Right hindlimb (tissue), 1 donor: ENCODE results near the gene ARHGEF3.

Experiments used
- DNase-seq: peaks from one replicate; pipeline ENCODE4 v3.0.0-alpha.2; 2018

ARHGEF3 gene

DNA sequence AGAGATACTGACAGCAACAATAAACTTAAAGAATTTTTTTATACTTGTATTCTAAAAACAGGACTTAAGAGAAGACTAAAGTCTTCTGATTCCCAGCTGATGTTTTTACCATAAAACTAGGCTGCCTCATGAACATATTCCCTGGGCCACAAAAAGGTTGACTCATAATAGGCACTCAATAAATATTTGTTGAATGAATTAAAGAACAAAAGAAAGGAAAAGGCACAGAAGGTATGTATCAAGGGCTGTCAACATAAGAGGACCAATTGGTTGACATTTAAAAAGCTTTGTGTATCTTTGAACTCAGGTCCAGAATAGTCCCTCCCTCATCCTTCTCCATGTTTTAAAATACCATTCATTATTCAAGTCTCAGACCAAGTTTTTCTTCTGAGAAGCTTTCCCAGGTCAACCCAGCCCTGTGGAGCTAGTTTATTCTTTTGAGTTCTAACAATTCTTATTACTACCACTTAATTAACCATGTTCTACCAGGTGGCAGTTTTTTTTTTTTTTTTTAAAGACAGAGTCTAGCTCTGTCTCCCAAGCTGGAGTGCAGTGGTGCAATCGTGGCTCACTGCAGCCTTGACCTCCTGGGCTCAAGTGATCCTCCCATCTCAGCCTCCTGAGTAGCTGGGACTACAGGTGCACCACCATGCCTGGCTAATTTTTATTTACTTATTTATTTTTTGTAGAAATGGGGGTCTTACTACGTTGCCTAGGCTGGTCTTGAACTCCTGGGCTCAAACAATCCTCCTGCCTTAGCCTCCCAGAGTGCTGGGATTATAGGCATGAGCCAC is 17.5 kb upstream of the ARHGEF3 start:
- no peak for DNase-seq

DNA sequence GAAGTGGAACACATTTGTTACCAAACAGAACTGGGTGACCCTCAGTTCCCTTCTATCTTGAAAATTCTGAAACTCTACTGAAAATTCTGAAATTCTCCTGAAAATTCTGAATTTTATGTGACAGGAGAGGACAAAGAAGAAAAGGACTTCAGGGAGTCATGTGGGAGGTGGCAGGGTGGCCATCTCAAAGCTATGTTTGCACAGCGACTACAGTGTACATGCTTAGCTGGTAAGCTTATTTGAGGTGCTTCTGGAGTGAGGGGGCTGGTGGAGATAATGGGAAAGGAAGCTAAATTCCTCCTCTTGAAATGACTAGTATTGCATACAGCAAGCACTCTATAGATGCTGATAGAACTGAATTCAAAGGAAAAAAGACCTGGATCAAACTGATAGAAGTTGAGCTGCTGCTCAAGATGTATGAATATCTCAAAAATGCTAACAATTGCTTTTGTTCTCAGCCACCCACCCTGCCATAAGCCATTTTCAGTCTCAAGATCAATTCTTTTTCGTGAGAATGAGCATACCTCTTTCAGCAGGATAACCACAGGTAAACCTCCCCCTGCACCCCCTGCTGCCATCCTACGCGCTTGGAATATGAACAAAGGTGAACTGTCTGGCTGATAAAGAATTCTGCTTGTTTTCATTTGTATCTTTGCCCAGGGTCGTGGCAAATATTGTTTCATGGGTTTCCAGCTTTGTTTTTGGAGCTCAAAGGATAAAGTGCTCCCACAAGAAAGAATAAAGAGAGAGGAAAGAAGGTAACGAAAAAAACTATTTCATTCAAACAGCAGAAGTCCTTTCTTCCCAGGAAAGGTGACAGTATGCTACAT is 16.6 kb upstream of the ARHGEF3 start:
- no peak for DNase-seq

DNA sequence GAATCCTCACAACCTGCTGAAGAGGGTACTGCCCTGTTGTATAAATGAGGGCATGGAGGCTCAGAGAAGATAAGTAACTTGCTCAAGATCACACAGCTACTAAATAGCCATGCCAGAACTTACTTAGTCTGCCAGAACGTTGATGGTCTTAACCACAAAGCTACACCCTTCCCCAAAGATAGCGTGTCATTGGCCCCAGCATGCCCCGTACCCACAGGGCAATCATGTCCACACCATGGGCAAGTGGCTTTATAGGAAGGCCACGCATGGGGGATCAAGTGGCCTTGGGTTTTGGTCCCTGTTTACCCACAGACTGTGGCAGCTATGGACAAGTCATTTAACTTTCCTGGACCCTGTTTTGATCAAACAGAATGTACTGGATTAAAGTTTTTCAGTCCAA is 15.9 kb upstream of the ARHGEF3 start:
- DNase-seq, result no peak

DNA sequence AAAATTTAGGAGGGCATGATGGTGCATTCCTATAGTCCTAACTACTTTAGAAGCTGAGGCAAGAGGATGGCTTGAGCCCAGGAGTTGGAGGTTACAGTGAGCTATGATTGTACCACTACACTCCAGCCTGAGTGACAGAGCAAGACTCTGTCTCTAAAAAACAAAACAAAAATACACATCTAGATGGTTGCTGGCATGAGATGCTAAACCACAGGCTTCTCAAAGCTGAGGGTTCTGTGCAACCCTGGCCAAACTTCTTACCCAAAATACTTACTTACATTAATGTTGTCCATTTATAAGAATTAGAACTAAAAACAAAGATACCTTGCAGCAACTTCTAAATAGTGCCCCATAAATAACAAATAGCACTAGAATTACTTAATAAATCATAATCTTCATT is 14.3 kb upstream of the ARHGEF3 start:
- DNase-seq, result no peak

DNA sequence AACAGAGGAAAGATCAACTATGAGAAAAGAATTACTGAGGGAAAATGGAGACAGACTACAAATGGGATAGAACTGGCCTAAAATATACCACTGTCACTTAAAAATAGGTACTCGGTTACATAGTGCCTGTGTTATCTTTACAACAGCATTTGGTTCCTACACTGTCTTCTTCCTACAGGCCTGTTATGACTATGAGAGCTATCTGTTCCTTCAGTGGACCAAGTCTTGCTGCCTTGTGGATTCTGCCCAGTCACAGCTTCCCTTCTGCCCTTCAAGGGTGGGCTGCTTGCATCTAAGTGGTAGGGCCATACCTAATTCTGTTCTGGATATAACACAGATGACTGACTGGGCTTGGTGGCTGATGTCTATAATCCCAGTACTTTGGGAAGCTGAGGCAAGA is 13.8 kb upstream of the ARHGEF3 start:
- DNase-seq, result no peak

DNA sequence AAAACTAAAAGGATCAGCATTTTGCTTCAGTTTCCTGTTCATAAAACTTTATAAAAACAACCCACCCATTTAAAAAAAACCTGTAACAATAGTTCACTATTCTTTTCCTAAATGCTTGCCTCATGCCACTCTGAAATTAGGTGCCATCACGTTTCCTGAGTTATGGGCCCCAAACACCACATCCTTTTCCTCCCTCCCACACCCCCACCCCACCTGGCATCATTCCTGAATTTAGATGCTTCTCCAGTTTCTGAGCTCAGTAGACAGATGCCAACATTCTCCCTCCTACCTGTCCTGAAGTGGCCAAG is 11.9 kb upstream of the ARHGEF3 start:
- DNase-seq, result no peak

DNA sequence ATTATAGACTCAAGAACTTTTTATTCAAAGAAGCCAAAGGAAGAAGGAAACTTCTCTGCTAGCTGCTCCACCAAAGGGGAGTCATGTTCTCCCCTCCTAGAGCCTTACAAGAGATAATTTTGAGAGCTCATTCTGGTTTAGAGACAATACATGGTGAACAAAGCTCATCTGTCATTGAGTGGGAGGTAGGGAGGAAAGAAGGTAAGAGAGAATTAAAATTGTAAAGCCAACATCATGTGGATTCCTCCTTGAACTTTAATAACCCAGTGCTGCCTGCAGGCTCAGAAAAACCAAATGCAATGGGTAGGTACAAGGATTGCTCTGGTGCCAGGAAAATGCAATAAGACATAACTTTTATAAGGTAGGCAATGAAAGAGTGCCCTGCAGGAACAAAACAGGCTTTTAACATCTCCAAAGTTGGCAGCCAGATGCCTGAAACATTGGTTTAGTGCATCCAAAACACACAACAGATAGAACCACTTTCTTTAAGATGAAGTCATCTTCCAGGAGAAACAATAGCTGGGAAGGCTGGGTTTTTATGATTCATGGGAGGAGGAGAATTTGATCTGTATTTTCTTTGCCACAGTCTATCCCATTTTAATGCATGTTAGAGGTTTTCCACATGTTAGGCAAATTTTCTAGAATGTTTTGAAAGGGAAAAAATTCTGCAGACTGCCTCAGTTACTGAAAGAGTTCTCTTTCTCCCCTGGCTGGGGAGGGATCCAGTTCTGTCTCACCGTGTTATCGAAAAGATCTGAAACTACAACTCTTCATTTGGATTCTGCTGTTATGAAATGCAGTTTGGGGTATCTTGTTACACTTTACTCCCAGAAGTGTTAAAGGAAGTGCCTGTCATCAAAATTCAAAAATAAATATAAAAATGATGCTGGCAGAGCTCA is 11.3 kb upstream of the ARHGEF3 start:
- DNase-seq, result no peak

DNA sequence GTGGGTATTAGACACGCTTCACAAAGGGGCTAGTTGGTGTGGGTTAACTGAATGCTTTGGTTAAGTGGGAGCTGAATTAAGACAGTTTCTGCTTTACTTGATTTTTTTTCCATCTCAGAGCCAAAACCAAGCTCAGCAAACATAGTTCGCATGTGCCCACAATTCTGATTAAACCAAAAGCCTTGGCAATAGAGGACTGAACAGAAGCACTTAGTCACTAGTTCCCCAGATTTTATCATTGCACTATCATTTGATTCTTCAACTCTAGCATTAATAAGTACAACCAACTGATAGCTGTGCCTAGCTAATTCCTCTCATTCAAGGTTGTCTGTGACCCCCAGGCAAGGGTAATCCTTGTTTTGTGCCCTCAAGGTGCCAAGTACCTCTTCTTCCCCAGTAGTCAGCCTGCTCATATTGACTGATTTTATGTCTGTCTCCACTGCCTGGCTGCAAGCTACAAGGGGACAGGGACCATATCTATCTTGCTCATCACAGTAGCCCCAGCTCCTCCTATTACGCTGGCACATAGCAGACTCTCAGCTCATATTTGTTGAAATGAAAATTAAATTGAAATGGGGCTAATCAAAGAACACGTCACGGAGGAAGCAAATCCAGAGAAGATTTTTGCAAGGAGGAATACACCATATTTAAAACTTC is 9.9 kb upstream of the ARHGEF3 start:
- no peak for DNase-seq

DNA sequence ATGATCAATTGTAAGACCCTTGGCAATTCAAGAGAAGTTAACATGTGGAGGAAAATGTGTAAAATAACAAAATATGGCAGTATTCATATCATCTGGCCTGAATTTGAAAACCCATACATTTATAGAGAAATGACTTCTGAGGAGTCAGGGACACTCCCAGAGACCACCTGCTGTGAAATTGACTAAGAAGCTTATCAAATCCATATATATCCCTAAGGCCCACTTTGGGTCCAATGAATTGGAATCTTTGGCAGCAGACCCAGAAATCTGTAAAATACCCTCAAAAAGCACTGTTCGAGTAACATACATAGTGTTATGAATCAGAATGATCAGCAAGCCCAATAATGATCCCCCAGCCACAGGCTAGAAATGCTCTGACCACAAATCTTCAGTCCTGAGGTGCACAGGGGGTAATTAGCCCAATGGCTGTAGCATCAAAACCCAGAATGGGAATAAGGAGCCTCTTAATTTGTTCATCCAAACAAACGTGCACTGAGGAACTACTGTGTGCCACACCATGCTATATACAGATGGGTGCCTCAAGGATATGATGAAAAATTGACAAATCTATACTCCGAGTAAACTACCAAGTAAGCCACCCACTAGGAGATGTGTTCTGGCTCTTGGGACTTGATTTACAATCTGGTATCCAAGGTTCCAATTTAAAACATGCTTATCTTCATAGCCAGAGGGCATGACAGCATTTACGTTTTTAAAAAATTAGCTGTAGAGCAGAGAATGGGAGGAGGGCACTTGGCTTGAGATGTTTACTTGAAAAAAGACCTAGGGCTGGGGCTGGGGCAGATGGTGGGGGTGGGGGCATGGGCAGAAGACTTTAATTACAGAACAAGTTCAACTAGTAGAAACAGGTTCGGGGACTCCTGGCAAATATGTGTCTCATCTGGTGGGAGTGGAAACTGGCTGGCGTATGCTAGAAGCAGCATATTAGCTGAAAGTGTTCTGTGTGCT is 9.1 kb upstream of the ARHGEF3 start:
- DNase-seq, result no peak

DNA sequence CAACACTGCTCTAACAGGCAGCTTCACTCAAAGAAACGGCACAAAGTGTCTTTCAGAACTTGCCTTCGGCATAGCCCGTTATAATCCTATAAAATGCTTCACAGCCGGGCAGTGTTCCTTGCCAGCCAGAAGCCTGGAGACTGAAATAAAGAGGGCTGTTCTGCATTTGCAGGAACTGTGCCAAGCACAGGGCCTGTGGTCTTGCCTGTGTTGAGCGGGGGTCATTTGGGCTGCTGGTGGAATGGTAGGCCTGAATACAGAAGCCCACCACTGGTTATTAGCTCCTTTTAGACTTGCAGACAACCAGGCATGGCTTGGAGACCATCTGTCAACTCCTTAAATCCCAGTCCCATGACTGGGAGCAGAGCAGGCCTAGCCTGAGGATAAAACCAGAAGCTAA is 4.7 kb upstream of the ARHGEF3 start:
- peak; percentile 70 for DNase-seq

DNA sequence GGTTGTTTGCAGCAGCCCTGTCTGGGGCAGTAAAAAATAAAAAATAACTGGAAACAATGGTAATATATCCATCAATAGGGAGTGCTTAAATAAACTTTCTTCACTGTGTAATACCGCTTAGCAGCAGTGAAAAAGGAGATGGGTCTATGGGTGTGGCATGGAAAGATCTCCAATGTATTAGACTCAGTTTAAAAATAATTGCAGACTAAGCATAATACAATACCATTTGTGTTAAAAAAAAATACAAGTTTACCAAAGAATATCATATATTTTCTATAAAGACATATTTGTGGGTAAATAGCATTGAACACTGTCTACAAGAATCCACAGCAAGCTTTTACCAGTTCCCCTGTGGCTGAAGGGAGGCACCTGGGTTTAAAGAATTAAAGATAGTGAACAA is 1.0 kb upstream of the ARHGEF3 start:
- no peak for DNase-seq

DNA sequence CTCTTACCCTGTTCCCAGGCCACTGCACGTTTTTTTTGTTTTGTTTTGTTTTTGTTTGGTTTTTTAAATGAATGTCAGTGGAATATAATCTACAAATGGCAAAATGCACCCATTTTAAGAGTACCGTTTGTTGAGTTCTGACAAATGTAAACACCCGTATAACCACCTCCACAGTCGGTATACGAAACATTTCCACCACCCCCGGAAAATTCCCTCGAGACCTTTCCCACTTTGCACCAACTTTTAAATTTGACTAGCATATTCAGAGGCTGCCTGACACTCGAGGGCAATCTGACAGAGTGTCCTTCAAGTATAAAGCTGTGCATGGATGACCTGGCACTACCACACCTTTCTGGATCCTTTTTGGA is 613 bp upstream of the ARHGEF3 start:
- DNase-seq, result no peak

DNA sequence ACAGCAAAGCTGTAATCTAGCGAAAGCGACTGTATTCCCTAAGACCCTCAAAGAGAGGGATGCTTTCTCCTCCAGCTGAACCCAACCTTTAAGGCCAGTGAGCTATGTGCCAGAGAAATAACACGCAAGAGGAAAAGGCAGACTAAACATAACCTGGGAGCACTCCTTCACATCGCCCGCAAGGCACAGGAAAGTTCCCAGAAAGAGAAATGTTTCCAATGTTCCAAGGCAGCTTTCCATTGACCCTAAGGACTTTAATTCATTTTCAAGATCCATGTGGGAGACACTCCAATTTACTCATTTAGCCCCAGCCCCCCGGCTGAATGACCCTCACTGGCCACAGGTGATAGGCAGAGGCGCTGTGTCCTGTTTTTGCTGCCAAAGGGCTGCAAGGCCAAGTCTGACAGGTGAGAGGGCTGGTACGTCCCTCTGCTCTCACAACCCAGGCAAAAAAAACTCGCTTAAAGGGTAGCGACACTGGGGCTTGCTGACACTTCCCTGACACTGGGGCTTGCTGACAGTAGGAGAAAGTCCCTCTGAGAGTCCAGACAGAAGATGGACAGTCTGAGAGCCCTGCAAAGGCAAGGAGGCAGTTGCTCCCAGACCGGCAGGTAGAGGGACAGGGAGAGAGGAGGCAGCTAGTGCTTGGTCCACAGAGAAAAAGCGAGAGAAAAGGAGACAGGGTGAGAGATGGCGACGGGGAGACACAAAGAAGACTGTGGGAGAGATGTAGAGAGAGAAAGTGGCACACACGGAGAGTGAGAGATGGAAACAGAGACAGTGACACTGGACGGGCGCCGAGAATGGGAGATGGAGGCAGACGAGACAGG is 702 bp downstream of the ARHGEF3 start:
- DNase-seq, result peak; percentile 25

DNA sequence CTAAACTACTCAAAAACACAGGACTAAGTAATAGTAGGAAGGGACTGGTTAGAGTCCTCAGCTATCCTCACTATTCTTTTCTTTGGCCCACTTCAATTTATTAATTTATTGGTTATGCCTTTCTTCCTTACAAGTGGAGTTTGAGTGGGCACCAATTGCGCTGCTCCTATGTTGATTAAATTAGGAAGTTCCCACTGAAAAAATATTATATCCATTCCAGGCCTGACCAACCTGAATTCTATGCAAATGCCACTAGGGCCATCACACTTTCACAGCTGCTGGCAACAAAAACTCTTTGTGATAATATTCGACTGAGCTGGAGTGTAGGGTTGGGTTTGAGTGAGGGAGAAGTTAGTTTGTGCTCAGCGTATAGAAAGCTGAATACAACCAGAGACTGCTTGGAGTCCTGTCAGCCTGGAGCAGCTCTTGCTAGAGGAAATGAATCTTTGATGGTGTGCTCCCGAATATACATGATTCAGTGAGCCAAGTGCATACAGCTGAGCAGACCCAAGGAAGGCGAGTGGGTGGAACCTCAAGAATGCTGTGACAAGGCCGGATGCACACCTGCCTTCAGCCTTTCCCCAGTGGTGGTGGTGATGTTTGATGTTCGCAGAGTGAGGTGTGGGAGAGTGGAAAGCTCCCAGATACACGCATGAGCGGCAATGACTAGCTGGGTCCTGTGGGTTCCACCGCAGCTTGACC is 1.5 kb downstream of the ARHGEF3 start:
- DNase-seq, result no peak

DNA sequence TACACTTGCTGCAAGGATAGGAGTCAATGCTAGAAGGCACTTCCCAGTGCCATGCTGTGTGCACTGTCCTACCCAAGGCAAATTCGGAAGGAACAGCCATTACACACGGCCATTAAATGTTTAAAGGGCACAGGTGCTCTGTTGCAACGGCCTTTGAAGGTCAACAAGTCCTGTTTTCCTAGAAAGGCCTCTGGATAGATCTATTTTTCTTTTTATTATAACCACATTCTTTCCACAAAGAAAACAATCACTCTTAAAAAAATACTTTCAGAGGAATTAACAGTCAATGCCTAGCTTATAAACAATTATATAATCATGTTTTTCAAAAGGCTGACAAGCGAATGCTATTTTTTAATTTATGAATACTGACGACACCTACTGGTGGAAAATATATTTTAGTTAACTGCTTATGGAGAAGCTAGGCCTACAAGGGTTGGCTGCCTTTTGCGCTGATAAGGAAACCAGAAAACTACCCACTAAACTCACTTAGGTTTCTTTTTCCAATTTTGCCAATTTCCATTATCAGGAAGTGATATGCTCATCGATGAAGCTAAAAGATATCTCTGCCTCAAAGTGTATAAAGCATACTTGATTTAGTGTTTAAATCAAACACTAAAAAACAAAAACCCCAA is 2.4 kb downstream of the ARHGEF3 start:
- no peak for DNase-seq

DNA sequence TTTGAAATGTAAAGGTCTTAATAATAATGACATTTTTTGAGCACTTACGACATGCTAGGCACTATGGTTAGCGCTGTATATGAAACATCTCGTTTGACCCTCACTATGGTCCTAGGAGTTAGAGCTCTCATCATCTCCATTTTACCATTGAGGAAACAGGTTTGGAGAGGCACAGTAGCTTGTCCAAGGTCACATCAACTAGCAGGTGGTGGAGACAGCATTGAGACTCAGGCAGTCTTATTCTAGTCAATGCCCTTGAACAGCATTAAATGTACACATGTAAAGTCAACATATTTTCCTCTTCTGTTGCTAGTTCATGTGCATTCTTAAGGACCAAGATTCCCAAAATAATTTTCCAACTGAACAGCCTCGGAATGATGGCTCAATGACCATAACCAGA is 4.8 kb downstream of the ARHGEF3 start:
- no peak for DNase-seq

DNA sequence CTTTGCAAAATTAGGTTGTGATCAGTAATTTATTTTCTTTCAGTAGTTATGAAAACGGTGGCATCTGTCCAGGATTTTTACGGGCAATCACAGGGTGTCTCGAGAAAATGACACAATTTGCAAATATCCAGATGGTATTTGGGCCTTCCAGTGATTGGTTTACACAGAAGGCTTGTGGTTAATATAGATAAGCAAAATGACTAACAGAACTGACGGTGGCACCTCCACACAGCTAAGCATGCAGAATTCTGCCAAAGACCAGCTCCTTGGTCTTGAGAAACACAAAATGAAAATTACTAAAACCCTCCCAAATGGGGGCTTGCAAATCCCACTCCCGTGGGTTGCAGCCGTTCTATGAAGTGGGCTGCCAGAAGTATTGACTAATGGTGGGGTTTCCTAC is 5.5 kb downstream of the ARHGEF3 start:
- DNase-seq, result no peak

DNA sequence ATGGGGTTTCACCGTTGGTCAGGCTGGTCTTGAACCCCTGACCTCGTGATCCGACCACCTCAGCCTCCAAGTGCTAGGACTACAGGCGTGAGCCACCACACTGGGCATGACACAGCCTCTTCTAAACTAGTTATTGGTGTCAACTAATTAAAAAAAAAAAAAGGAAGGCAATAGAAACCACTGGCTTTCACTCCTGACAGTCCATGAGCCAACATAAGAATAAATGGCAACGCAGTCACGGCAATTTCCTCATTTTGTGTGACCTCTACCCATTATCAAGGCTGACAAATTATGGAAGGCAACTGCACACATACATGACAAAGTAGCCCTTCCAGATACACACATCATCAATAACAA is 5.9 kb downstream of the ARHGEF3 start:
- no peak for DNase-seq

DNA sequence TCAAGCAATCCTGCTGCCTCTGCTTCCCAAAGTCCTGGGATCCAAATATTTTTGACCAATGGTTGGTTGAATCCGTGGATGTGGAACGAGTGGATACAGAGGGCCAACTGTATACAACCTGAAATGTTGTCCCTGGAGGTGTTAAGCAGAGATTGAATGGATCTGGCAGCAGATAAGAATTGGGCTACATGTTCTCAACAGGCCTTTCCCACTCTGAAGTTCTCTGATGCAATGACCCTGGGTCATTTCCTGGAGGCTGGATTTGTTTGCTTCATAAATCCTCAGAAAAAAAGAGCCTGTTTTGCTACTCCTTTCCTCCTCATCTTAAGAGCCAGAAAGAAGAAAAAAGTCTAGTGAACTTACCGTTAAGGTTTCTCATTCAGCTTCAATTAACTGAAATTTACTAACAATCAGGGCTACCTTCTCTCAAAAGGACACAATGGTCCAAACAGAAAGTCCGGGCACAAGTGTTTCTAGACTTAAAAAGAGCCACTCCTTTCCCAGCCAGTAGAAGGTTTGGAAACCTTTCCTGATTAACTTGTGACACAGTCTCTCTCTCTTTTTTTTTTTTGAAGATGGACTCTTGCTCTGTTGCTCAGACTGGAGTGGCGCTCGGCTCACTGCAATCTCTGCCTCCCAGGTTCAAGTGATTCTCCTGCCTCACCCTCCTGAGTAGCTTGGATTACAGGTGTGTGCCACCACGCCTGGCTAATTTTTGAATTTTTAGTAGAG is 6.5 kb downstream of the ARHGEF3 start:
- DNase-seq, result no peak
